GM12878 (cell line): Measurements from ENCODE around the gene MAN2A2. TPM values are rescaled to one million over a fixed set of nuclear protein-coding genes. Genes with fewer than 3 reads are reported as not detected.

Experiments used
- ATAC-seq: fragments of 200-7000 bp; cut with Tn5 transposase; 3 replicates; pipeline ENCODE4 v1.9.1; 2020; ENCODE audit warnings: mild to moderate bottlenecking, moderate library complexity
- BruUV-seq: library from RNA; stranded (reverse); fragments of 400-500 nt; replicated peaks from 2 replicates; lab custom pipeline; 2021; lab: Mats Ljungman, UMichigan
- CTCF ChIA-PET: fragments of 300-600 bp; sonication (Branson Sonifier 250); formaldehyde crosslinking; extraction: SDS; loops from one replicate; lab custom pipeline; 2021; ENCODE audit warnings: inconsistent platforms; lab: Yijun Ruan, JAX
- POLR2A ChIA-PET: fragments of 350-600 bp; formaldehyde crosslinking; extraction: SDS; loops from one replicate; lab custom pipeline; 2021; ENCODE audit warnings: inconsistent platforms; lab: Charles Lee
- RAD21 ChIA-PET: fragments of 300-600 bp; sonication (Branson Sonifier 250); formaldehyde crosslinking; loops from one replicate; lab custom pipeline; 2023; ENCODE audit warnings: antibody characterized with exemption; ENCODE audit not compliant: unreplicated experiment; lab: Charles Lee
- SMC1A ChIA-PET: fragments of 300-600 bp; sonication (Branson Sonifier 250); formaldehyde crosslinking; loops from one replicate; lab custom pipeline; 2023; ENCODE audit not compliant: unreplicated experiment, uncharacterized antibody; lab: Charles Lee
- DNase-seq: peaks from one replicate; pipeline ENCODE4 v3.0.0-alpha.2; 2011; ENCODE audit warnings: low read depth, low spot score
- FAIRE-seq: peaks from 3 replicates; lab custom pipeline; 2011; peaks lifted over from hg19 to GRCh38; lab: Jason Lieb, UNC
- H2AFZ ChIP-seq: 2 replicates; pipeline ENCODE4 v1.6.0; 2011; ENCODE audit warnings: low read depth, low read length, control low read depth; ENCODE audit not compliant: control insufficient read depth
- H3K27ac ChIP-seq: 2 replicates; pipeline ENCODE4 v1.5.1; 2011; ENCODE audit warnings: control low read depth; ENCODE audit not compliant: control insufficient read depth, insufficient read depth
- H3K27me3 ChIP-seq, 2 experiments: replicated peaks in 1 of 2; 2 replicates each; pipeline versions ENCODE4 v1.6.0 to v1.6.1; 2011; ENCODE audit warnings: low read length in 1 of 2; ENCODE audit not compliant: control insufficient read depth in 2 of 2, insufficient read depth in 2 of 2
- H3K36me3 ChIP-seq, 2 experiments: 2 replicates each; pipeline ENCODE4 v1.5.1; 2011; ENCODE audit warnings: low read length in 1 of 2; ENCODE audit not compliant: control insufficient read depth in 2 of 2, insufficient read depth in 2 of 2
- H3K4me1 ChIP-seq: 2 replicates; pipeline ENCODE4 v1.6.1; 2011; ENCODE audit warnings: mild to moderate bottlenecking, low read length, moderate library complexity, mixed read lengths; ENCODE audit not compliant: control insufficient read depth, insufficient read depth
- H3K4me2 ChIP-seq: 2 replicates; pipeline ENCODE4 v1.6.0; 2011; ENCODE audit warnings: control low read depth; ENCODE audit not compliant: control insufficient read depth, insufficient read depth
- H3K4me3 ChIP-seq: fragments of 200-600 bp; sonication (generic); 2 replicates; pipeline ENCODE4 v1.5.1; 2016
- H3K79me2 ChIP-seq: 2 replicates; pipeline ENCODE4 v1.6.0; 2011; ENCODE audit warnings: low read length; ENCODE audit not compliant: control insufficient read depth, insufficient read depth
- H3K9ac ChIP-seq: 2 replicates; pipeline ENCODE4 v1.8.0; 2011; ENCODE audit warnings: low read length, control low read depth, mixed read lengths; ENCODE audit not compliant: control insufficient read depth, insufficient read depth
- H3K9me3 ChIP-seq: replicated peaks from 3 replicates; pipeline ENCODE4 v1.5.1; 2011; ENCODE audit warnings: mild to moderate bottlenecking, low read length; ENCODE audit not compliant: control insufficient read depth, insufficient read depth
- H4K20me1 ChIP-seq: 2 replicates; pipeline ENCODE4 v1.6.0; 2011; ENCODE audit not compliant: control insufficient read depth, insufficient read depth
- EED ChIP-seq: sonication (generic); IDR thresholded peaks from 2 replicates; pipeline ENCODE4 v1.6.1; 2016; ENCODE audit warnings: antibody characterized with exemption, low read depth
- IKZF1 ChIP-seq: fragments of 450-650 bp; conservative IDR thresholded peaks from 2 replicates; pipeline ENCODE4 v1.6.1; 2017; ENCODE audit warnings: antibody characterized with exemption, mild to moderate bottlenecking
- POLR2A ChIP-seq: IDR thresholded peaks from 2 replicates; pipeline ENCODE4 v1.6.1; 2011; ENCODE audit warnings: low read depth, mild to moderate bottlenecking, low read length
- WGBS: methylation state at CpG from one replicate; pipeline ENCODE4 v1.1.6; 2016; ENCODE audit warnings: low lambda C conversion rate; ENCODE audit not compliant: insufficient replicate concordance, insufficient coverage; ENCODE audit errors: missing lambda C conversion rate; 5-methylcytosine and 5-hydroxymethylcytosine counted together
- in situ Hi-C: fragments of 300-500 bp; cut with MboI; formaldehyde crosslinking; loops from 9 replicates; pipeline ENCODE4 v1.14.3; 2018; ENCODE audit warnings: mixed read lengths
- intact Hi-C: fragments of 100-400 bp; cut with micrococcal nuclease; formaldehyde crosslinking; loops from one replicate; pipeline ENCODE4 v1.14.2; 2022; ENCODE audit not compliant: unreplicated experiment
- polyA plus RNA-seq, 11 experiments: library from polyadenylated mRNA; depleted of rRNA in 4 of 11; unstranded in 6 of 11; stranded (reverse) in 5 of 11; fragments of >200 nt; fragmentation: Nextera tagmentation in 4 of 11; fragmentation: Illumina TruSeq in 1 of 11; extraction: Ambion mirVana in 4 of 11; extraction: Trizol in 1 of 11; gene quantifications; 1 replicate in 1 of 11; 2 replicates in 10 of 11; pipeline versions ENCODE4 v1.2.1 to v1.2.3, GENCODE V29; 2011 to 2016; ENCODE audit warnings: inconsistent platforms in 2 of 11, missing spikeins in 2 of 11, low read depth in 1 of 11
- total RNA-seq, 4 experiments: library from RNA; depleted of rRNA in 3 of 4; stranded (reverse); fragments of >200 nt in 3 of 4; fragmentation: Illumina TruSeq in 1 of 4; extraction: Trizol in 1 of 4; gene quantifications; 2 replicates each; pipeline versions ENCODE4 v1.2.1 to v1.2.3, GENCODE V29; 2013 to 2021

MAN2A2 gene
- total and polyA plus RNA-seq, 10 of the 15 experiments (the other 5 are each of a cell fraction or from before 2014, with no cell fraction given): 4.2 to 79.4 (median 23.2) TPM

DNA sequence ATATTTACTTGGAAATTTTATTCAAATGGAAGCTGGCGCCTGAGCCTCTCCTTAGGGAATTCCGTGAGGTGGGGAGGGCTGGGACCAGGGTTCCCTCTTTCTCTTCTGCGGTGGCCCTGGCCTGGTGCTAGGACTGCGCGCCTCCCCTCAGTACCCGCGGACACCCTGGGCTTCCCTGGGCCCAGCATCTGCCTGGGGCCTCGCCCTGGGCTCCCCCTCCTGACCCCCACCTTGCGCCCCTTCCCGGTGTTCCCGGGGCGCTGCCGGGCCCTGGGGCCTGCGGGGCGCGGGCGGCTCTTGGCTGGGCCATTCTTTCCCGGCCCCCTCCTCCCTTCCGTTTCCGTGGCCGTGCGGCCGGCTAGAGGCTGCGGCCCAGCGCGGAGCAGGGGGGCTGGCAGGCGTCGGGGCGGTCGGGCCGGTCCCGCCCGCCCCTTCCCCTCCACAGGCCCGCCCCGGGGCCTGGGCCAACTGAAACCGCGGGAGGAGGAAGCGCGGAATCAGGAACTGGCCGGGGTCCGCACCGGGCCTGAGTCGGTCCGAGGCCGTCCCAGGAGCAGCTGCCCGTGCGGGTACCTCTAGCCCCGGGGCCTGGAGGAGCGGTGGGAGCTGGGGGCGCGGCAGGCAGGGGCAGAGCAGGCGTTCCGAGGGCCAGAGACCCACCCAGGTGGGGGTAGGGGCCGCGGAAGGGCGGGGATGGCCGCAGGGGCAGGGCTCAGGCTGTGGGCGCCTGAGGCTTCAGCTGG lies 19.0 kb upstream of the MAN2A2 start, which contains the start of gene FES:
TSS of gene FES (plus strand) at position 529 of the 743 bp plus-strand sequence. CDS start 542 bp downstream, outside the sequence.
- peaks cover 0 to 18% of the 10 kb centered on the region in 2 experiments; a peak in 2 of 4 replicates for H3K36me3 ChIP-seq
- H3K27ac ChIP-seq: peak within 1 kb of the TSS; percentile 57
- intact Hi-C loops: loop anchor here (10.0 kb wide), 1 partner anchor 389 kb away; no protein-coding TSS in a partner anchor
- peaks cover 19% of the 10 kb centered on the region for H3K4me1 ChIP-seq
- no peaks in the 10 kb centered on the region for H4K20me1 ChIP-seq
- ChIA-PET POLR2A (interaction anchor here (0.6 to 1.2 kb wide), 2 partner anchors 16 to 230 kb away, joined by 3 to 5 read pairs; no protein-coding TSS in a partner anchor), SMC1A (interaction anchor here (0.9 to 4.6 kb wide), 11 partner anchors 10 to 578 kb away, joined by 3 to 49 read pairs (median 8); partner anchors contain the start of genes HDDC3 and UNC45A), CTCF (interaction anchor here (1.0 to 4.7 kb wide), 12 partner anchors 9 to 286 kb away, joined by 3 to 104 read pairs (median 16); partner anchors contain the start of genes BLM, HDDC3 and UNC45A)
- H3K9me3 ChIP-seq: no peaks in the 10 kb centered on the region
- WGBS: 34% methylated on average over 35 of the region's 58 CpGs
- in situ Hi-C loops: no loop called here
- H3K27me3 ChIP-seq: no peaks in the 10 kb centered on the region
- H3K4me2 ChIP-seq: peak within 1 kb of the TSS; percentile 49
- BruUV-seq: no TSS peak
- peak; percentile 19; the same call in 1 of the 2 replicates for TF ChIP-seq EED
- TF ChIP-seq POLR2A: peak; percentile 69
- TF ChIP-seq IKZF1: no peak
- TF ChIP-seq, all 136 proteins: peak for 2
- peak within 1 kb of the TSS; percentile 37; the same call in 1 of the 2 replicates for H3K4me3 ChIP-seq
- ATAC-seq: peak; percentile 24
- peak within 1 kb of the TSS; percentile 73 for H3K9ac ChIP-seq
- peak within 1 kb of the TSS; percentile 47 for H2AFZ ChIP-seq
- no peak for FAIRE-seq
- DNase-seq: no peak
- H3K79me2 ChIP-seq: no peaks in the 10 kb centered on the region; the same call in 1 of the 2 replicates
- RAD21 ChIA-PET: interaction anchor here (1.0 to 4.0 kb wide), 7 partner anchors 14 to 236 kb away, joined by 3 to 57 read pairs (median 4); partner anchors contain the start of genes HDDC3 and UNC45A
